22Rv1 (cell line): ENCODE results near the gene CUX1.

Experiments used
- H3K27ac ChIP-seq: fragments of 450-650 bp; 2 replicates; pipeline ENCODE4 v1.5.1; 2017
- CTCF ChIP-seq: fragments of 450-650 bp; IDR thresholded peaks from 2 replicates; pipeline ENCODE4 v1.5.1; 2017; ENCODE audit warnings: mild to moderate bottlenecking
- ZFX ChIP-seq: fragments of 450-650 bp; IDR thresholded peaks from 2 replicates; pipeline ENCODE4 v1.6.1; 2017; ENCODE audit warnings: antibody characterized with exemption, borderline replicate concordance

The CUX1 gene

DNA sequence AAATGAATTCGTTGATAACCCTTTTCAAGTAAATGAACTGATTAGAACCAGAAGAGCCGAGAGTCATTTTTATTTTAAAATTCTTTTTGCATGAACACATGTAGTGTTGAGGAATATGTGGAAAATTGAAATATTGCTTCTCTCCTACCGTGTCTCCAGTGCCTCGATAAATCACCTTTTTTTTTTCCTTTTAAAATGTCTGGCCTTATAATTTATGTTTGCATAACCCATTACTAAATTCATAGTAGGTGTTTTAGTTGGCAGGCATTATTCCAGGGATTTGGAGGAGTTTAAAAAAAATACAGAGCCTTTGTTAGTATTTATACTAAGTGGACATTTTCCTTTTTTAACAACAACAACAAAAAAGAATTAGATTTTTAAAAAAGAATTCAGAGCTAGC, 115.6 kb downstream of the CUX1 start:
- no peak for TF ChIP-seq CTCF
- no peak for TF ChIP-seq ZFX
- H3K27ac ChIP-seq, result no peak overlapping the region

DNA sequence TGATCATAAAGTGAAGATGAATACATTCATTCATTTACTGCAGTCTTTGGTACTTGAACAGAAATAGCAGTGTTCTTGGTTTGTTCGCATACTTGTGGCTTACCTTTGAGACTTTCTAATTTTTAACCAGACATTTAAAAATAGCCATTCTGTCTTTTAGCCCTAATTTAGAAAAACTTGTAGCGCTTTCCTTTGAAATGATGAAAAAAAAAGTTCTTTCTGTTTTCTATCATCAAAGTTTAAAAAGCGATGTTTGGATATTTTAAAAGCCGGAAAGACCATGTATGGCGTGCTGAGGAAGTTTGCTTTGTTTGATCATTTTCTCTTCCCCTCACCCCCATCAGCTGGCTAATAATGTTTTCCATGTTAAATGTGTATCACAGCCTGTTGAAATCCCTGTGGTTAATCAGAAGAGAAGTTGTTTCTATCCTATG, 116.3 kb downstream of the CUX1 start:
- TF ChIP-seq ZFX (no peak), CTCF (no peak)
- no peak overlapping the region for H3K27ac ChIP-seq

- TF ChIP-seq CTCF, result no peak
- no peak for TF ChIP-seq ZFX
- H3K27ac ChIP-seq, result no peak overlapping the region
Observed at GRCh38 chr7:101934618-101935017, 117.2 kb downstream of the CUX1 start.

DNA sequence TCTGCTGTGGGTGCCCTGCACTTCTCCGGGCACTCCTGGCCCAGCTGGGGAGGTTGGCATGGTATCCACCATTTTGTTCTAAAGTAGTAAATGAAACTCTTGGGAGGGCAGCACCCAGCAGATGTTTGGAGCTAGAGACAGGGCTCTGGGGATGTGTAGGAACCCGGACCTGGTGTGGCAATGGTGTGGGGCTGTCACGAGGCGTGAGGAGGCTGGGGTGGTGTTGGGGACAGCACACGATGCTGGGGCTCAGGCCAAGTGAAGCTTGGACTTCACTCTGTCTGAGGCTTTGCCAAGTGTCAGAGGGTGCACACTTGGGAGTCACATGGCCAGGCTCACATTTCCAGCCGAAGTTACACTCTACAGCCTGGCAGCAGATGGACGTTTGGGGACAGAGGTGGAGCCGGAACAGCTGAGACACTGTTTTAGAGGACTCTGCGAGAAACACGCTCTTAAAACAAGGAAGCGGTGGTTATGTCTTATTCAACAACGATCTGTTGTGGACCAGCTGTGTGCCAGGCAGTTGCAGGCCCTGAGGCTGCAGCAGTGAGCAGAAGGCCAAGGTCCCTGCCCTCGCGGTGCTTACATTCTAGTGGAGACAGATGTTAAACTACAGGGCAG, 118.2 kb downstream of the CUX1 start:
- no peak for TF ChIP-seq CTCF
- no peak for TF ChIP-seq ZFX

DNA sequence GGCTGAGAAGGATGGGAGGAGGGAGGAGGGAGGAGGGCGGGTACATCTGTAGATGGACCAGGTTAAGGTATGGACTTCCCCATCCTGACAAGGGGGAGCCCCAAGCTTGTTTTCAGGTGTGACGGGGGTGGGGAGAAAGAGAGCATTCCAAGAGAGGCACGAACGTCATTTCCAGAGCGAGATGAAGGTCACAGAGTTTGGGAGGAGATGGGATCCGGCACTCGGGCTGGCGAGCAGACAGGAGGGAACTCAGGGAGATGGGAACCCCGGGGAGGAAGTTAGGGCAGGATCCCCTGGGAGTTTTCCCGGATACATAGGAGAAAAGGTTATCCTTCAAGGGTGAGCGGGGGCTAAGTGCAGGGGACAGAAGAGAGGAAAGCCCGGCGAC, 118.8 kb downstream of the CUX1 start:
- H3K27ac ChIP-seq, result no peak overlapping the region

More for the DNA sequence above, 118.2 kb downstream of the CUX1 start:
- H3K27ac ChIP-seq, result no peak overlapping the region

GRCh38 chr7:101936611-101937231, 119.3 kb downstream of the CUX1 start:
- no peak overlapping the region for H3K27ac ChIP-seq
- TF ChIP-seq CTCF, result no peak
- TF ChIP-seq ZFX, result no peak

More for the DNA sequence above, 118.8 kb downstream of the CUX1 start:
- TF ChIP-seq ZFX (no peak), CTCF (no peak)

- TF ChIP-seq ZFX, result no peak
- no peak for TF ChIP-seq CTCF
- no peak overlapping the region for H3K27ac ChIP-seq
Observed at GRCh38 chr7:101937717-101938514, 120.5 kb downstream of the CUX1 start.
